OCI-LY7 (cell line): Measurements from ENCODE around the gene MIF4GD. TPM values are rescaled to one million over a fixed set of nuclear protein-coding genes. Genes with fewer than 3 reads are reported as not detected.
A peak's percentile ranks its signal among the peaks of the same experiment; 100 is the strongest.

Experiments
- BruUV-seq: library from RNA; stranded (reverse); fragments of 400-500 nt; replicated peaks from 2 replicates; lab custom pipeline; 2021; lab: Mats Ljungman, UMichigan
- CTCF ChIA-PET: fragments of 300-600 bp; sonication (Branson Sonifier 250); formaldehyde crosslinking; loops from one replicate; lab custom pipeline; 2022; ENCODE audit warnings: antibody characterized with exemption; ENCODE audit not compliant: unreplicated experiment; lab: Charles Lee
- POLR2A ChIA-PET: fragments of 300-600 bp; sonication (Branson Sonifier 250); formaldehyde crosslinking; loops from one replicate; lab custom pipeline; 2022; ENCODE audit warnings: antibody characterized with exemption; lab: Charles Lee
- DNase-seq: peaks from one replicate; pipeline ENCODE4 v3.0.0-alpha.2; 2015; ENCODE audit warnings: low spot score
- H2AFZ ChIP-seq: fragments of 200-600 bp; sonication (generic), shearing (Covaris generic); 2 replicates; pipeline ENCODE4 v1.6.1; 2014; ENCODE audit warnings: mild to moderate bottlenecking, antibody characterized with exemption, low read length, moderate library complexity
- H3K27ac ChIP-seq: fragments of 200-600 bp; sonication (generic); 2 replicates; pipeline ENCODE4 v1.5.1; 2014; ENCODE audit warnings: mixed run types, low read depth, mild to moderate bottlenecking, moderate library complexity, low read length, inconsistent platforms; ENCODE audit not compliant: poor library complexity, severe bottlenecking
- H3K36me3 ChIP-seq: fragments of 200-600 bp; sonication (generic); 2 replicates; pipeline ENCODE4 v1.6.1; 2014; ENCODE audit warnings: mild to moderate bottlenecking, antibody characterized with exemption, low read length, moderate library complexity, mixed read lengths; ENCODE audit not compliant: insufficient read depth
- H3K4me1 ChIP-seq: fragments of 200-600 bp; sonication (generic); 2 replicates; pipeline ENCODE4 v1.5.1; 2014; ENCODE audit warnings: mild to moderate bottlenecking, low read length; ENCODE audit not compliant: insufficient read depth, poor library complexity, severe bottlenecking
- H3K4me2 ChIP-seq: fragments of 200-600 bp; sonication (generic); 2 replicates; pipeline ENCODE4 v1.6.1; 2014; ENCODE audit warnings: mild to moderate bottlenecking, low read length
- H3K4me3 ChIP-seq: fragments of 200-600 bp; sonication (generic); 2 replicates; pipeline ENCODE4 v1.5.1; 2014; ENCODE audit warnings: mild to moderate bottlenecking, low read depth, low read length; ENCODE audit not compliant: poor library complexity, severe bottlenecking
- H3K79me2 ChIP-seq: fragments of 200-600 bp; sonication (generic); 2 replicates; pipeline ENCODE4 v1.6.1; 2016; ENCODE audit warnings: low read depth, mild to moderate bottlenecking, low read length, moderate library complexity, mixed read lengths; ENCODE audit not compliant: insufficient read depth
- H3K9me2 ChIP-seq: fragments of 200-600 bp; sonication (generic); 2 replicates; pipeline ENCODE4 v1.6.1; 2016; ENCODE audit warnings: mild to moderate bottlenecking, low read length, mixed read lengths; ENCODE audit not compliant: insufficient read depth
- H3K9me3 ChIP-seq: fragments of 200-600 bp; sonication (generic); 2 replicates; pipeline ENCODE4 v1.6.1; 2014; ENCODE audit warnings: mild to moderate bottlenecking, mixed run types, low read length, mixed read lengths
- H4K20me1 ChIP-seq: fragments of 200-600 bp; sonication (generic); 2 replicates; pipeline ENCODE4 v1.6.1; 2014; ENCODE audit warnings: mild to moderate bottlenecking, antibody characterized with exemption, low read length, moderate library complexity, mixed read lengths; ENCODE audit not compliant: insufficient read depth
- EZH2phosphoT487 ChIP-seq: fragments of 200-600 bp; sonication (generic); IDR thresholded peaks from 2 replicates; pipeline ENCODE4 v1.6.1; 2018; ENCODE audit warnings: low read depth, borderline replicate concordance, mild to moderate bottlenecking, mixed run types, antibody characterized with exemption, low read length, moderate library complexity, mixed read lengths
- intact Hi-C: fragments of 100-400 bp; cut with micrococcal nuclease; formaldehyde crosslinking; loops from one replicate; pipeline ENCODE4 v1.10.0; 2022; ENCODE audit not compliant: unreplicated experiment
- total RNA-seq, 2 experiments: library from RNA; depleted of rRNA in 1 of 2; stranded (reverse); fragments of >200 nt in 1 of 2; shearing (Covaris generic) in 1 of 2; gene quantifications; 2 replicates each; pipeline ENCODE4 v1.2.3, GENCODE V29; 2014 to 2022
- TF ChIP-seq, protein P1 (sequence below): fragments of 200-600 bp; sonication (generic); conservative IDR thresholded peaks from 2 replicates; pipeline ENCODE4 v1.5.1; 2014; ENCODE audit warnings: mild to moderate bottlenecking, antibody characterized with exemption, low read length, moderate library complexity, mixed read lengths

The MIF4GD gene
- total RNA-seq, 2 experiments from 2014 or later, result 70.9 to 132 TPM

DNA sequence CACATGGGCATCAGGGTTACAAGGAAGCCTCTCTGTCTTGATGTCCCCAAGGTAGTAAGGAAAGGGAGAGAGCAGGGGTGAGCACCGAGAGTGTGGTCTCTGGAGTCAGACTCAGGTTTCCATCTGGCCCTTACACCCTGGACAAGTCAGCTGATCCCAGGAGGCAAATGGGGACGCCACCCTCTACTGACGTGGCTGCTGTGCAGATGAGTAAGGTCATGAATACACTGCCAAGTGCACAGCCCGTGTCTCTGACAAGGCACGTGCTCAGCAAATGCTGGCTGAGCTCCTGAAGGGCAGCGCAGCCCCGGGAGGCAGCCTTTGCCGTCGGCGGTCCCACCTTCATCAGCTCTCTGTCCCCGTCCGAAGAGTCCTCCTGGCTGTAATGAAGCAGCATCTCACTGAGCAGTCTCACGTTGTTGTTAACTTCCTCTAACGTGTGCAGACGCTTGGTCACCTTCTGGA, 29.0 kb downstream of the MIF4GD start:
- H3K9me3 ChIP-seq, result no peaks in the 10 kb centered on the region
- DNase-seq, result no peak
- no peak for TF ChIP-seq EZH2phosphoT487
- TF ChIP-seq, protein P1, sequence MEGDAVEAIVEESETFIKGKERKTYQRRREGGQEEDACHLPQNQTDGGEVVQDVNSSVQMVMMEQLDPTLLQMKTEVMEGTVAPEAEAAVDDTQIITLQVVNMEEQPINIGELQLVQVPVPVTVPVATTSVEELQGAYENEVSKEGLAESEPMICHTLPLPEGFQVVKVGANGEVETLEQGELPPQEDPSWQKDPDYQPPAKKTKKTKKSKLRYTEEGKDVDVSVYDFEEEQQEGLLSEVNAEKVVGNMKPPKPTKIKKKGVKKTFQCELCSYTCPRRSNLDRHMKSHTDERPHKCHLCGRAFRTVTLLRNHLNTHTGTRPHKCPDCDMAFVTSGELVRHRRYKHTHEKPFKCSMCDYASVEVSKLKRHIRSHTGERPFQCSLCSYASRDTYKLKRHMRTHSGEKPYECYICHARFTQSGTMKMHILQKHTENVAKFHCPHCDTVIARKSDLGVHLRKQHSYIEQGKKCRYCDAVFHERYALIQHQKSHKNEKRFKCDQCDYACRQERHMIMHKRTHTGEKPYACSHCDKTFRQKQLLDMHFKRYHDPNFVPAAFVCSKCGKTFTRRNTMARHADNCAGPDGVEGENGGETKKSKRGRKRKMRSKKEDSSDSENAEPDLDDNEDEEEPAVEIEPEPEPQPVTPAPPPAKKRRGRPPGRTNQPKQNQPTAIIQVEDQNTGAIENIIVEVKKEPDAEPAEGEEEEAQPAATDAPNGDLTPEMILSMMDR, result no peak
- H3K4me2 ChIP-seq, result no peak overlapping the region
- BruUV-seq, result no TSS peak
- CTCF ChIA-PET, result interaction anchor here (0.6 to 0.9 kb wide), 2 partner anchors 19 to 185 kb away, joined by 3 to 4 read pairs; no protein-coding TSS in a partner anchor
- H4K20me1 ChIP-seq, result no peaks in the 10 kb centered on the region
- no peaks in the 10 kb centered on the region for H3K9me2 ChIP-seq
- peaks cover 57% of the 10 kb centered on the region for H3K4me1 ChIP-seq
- peaks cover 95% of the 10 kb centered on the region for H3K36me3 ChIP-seq
- H3K4me3 ChIP-seq, result no peak overlapping the region
- intact Hi-C loops, result loop anchor here (5.0 kb wide), 1 partner anchor 35 kb away; the partner anchor contains the start of gene NUP85
- POLR2A ChIA-PET, result interaction anchor here (1.6 to 1.7 kb wide), 2 partner anchors 18 to 20 kb away, joined by 5 to 9 read pairs; partner anchors contain the start of genes GGA3 and MRPS7
- H3K27ac ChIP-seq, result peak overlapping the region; percentile 75
- no peak overlapping the region for H2AFZ ChIP-seq
- peaks cover 4% of the 10 kb centered on the region; the same call in 1 of the 2 replicates for H3K79me2 ChIP-seq

DNA sequence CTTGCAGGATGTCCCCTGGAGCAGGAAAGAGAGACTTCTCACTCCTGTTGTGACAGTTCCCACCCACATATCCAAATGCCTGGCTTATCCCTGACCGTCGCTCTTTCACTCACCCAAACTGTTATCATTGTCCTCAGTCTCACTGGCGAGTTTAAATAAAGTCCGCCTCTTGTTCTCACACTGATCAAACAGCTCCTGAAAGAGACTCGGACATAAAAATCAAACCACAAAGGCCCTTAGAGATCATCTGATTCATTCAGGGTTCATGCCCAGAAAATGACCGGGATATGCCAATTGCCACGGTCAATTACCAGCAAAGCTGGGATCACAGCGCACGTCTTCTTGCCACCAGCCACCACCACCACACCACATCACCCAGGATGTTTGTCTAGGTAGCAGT, 29.5 kb downstream of the MIF4GD start:
- no peak for DNase-seq
- ChIA-PET POLR2A (interaction anchor here (1.6 to 1.7 kb wide), 2 partner anchors 19 to 20 kb away, joined by 5 to 9 read pairs; partner anchors contain the start of genes GGA3 and MRPS7), CTCF (no interaction called here)
- BruUV-seq, result no TSS peak
- Histone ChIP-seq H3K9me3 (no peaks in the 10 kb centered on the region), H3K36me3 (peaks cover 96% of the 10 kb centered on the region), H3K4me1 (peaks cover 55% of the 10 kb centered on the region), H3K27ac (peak overlapping the region; percentile 75), H3K9me2 (no peaks in the 10 kb centered on the region), H3K4me3 (no peak overlapping the region), H3K79me2 (no peaks in the 10 kb centered on the region), H3K4me2 (no peak overlapping the region), H4K20me1 (no peaks in the 10 kb centered on the region), H2AFZ (no peak overlapping the region)
- no peak for TF ChIP-seq EZH2phosphoT487
- TF ChIP-seq, protein P1, result no peak
- intact Hi-C loops, result loop anchor here (5.0 kb wide), 1 partner anchor 34 kb away; the partner anchor contains the start of gene NUP85

DNA sequence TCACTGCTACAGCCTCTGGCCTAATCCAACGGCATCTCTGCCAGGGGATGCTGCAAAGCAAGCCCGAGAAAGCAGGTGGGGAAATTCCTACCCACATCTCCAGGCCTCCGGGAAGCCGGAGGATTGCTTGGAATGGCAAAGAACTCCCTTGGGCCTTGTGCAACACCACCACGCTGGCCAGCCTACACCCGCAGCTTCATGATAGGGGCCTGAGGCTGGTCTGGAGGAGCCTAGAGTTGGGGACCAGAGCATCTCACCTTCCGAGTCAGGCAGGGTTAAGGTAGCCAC, 29.9 kb downstream of the MIF4GD start:
- no peak for TF ChIP-seq EZH2phosphoT487
- ChIA-PET CTCF (interaction anchor here (1.0 kb wide), 2 partner anchors 34 to 48 kb away, joined by 3 to 4 read pairs; partner anchors contain the start of gene SLC25A19), POLR2A (no interaction called here)
- BruUV-seq, result TSS peak; percentile 12
- Histone ChIP-seq H3K4me3 (no peak overlapping the region), H3K4me2 (no peak overlapping the region), H3K9me3 (no peaks in the 10 kb centered on the region), H2AFZ (no peak overlapping the region), H3K27ac (no peak overlapping the region), H3K36me3 (peaks cover 96% of the 10 kb centered on the region), H3K9me2 (no peaks in the 10 kb centered on the region), H3K4me1 (peaks cover 51% of the 10 kb centered on the region), H4K20me1 (no peaks in the 10 kb centered on the region), H3K79me2 (no peaks in the 10 kb centered on the region)
- no peak for DNase-seq
- intact Hi-C loops, result loop anchor here (5.0 kb wide), 1 partner anchor 34 kb away; the partner anchor contains the start of gene NUP85
